ENCODE results near the gene SHISA4. TPM values are rescaled to one million over a fixed set of nuclear protein-coding genes. Genes with fewer than 3 reads are reported as not detected.
A peak's percentile ranks its signal among the peaks of the same experiment; 100 is the strongest.
"Not testable (repeated sequence)": the region's sequence is repeated elsewhere in the genome, so short reads cannot be mapped to it uniquely, and the experiment has no call there.

SHISA4 gene
- total RNA-seq, 1 experiment from 2014 or later: 31.9 TPM

DNA sequence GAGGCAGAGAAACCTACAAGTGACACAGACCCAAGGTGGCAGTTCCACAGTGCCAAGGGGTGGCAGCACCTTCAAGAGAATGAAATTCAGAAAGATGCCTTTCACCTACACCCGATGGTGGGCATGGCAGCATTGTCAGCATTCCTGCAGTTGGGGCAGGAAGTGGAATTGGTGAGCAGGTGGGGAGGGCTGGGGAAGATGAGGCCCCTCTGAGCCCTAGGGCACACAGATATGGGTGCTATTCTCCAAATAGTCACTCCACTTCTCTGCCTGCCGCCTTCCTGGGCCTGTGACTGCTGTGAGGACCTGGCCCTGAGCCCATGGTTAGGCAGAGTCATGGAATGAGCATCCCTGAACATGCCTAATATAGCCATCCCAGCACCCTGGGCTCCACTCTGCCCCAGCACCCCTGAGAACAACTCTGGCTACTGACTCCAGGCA is 8.3 kb downstream of the SHISA4 start:
- H3K27me3 ChIP-seq (replicated peaks): no peaks in the 10 kb centered on the region
- peaks cover 31% of the 10 kb centered on the region for H3K4me1 ChIP-seq (replicated peaks)
- H3K36me3 ChIP-seq: no peaks in the 10 kb centered on the region
- no peak overlapping the region for H3K27ac ChIP-seq
- no peaks in the 10 kb centered on the region for H3K9me3 ChIP-seq (replicated peaks)
- no peak overlapping the region for H3K4me3 ChIP-seq
- DNase-seq (ENCODE audit: low read depth in 1 of 2, low spot score in 2 of 2): no peak

DNA sequence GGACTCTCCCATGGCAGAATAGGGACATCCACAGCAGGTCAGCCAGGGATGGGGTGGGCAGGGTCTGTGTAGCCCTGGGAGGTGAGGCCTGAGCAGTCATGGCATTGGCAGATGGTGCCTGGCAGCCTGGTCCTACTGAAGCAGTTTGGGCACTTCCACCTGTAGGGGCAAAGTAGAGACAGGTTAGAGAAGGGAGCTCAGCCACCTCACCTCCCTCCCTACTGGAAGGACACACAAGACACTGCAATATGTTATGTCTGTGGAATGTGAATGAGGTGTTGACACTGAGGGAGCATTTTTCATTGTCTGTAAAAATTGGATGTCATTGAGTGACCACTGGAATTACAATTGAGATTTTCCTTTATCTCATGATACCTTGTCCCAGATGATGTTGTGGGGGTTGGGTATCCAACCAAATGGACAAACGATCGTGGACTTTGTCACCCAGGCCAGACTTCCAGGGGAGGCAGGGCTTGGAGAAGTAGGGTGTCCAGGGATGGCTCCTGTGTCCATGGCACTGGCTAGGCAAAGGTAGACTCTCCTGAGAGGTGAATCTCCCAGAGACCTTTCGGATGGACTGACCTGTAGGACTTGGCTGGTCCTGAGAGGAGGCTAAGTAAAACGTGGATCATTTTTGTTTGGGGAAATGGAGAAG is 9.7 kb downstream of the SHISA4 start:
- Histone ChIP-seq H3K4me1 (replicated peaks) (peaks cover 41% of the 10 kb centered on the region), H3K4me3 (no peak overlapping the region)
- no peak for DNase-seq (ENCODE audit: low read depth in 1 of 2, low spot score in 2 of 2)

DNA sequence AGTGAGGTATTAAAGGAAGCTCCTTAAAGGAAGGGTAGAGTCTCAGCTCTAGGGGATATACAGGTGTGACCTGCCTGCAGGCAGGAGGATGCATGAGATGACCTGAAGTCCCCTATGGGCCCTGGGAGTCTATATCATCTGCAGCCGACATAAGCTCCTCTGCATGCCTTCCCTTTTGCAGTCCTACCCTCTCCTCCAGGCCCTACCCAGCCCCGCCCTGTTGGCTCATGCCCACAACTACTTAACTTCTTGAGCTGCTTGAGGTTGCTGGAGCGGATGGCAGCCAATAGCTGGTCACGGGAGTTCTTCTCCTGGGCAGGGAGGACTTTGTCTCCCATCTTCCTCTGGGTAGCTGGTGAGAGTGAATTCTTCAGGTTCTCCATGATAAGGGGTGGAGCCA is 10.3 kb downstream of the SHISA4 start:
- Histone ChIP-seq H3K36me3 (no peaks in the 10 kb centered on the region), H3K27me3 (replicated peaks) (no peaks in the 10 kb centered on the region), H3K9me3 (replicated peaks) (no peaks in the 10 kb centered on the region), H3K4me1 (replicated peaks) (peaks cover 41% of the 10 kb centered on the region), H3K4me3 (no peak overlapping the region), H3K27ac (no peak overlapping the region)
- no peak for DNase-seq (ENCODE audit: low read depth in 1 of 2, low spot score in 2 of 2)

More for the DNA sequence above, 9.7 kb downstream of the SHISA4 start:
- Histone ChIP-seq H3K27me3 (replicated peaks) (no peaks in the 10 kb centered on the region), H3K36me3 (no peaks in the 10 kb centered on the region), H3K27ac (no peak overlapping the region), H3K9me3 (replicated peaks) (no peaks in the 10 kb centered on the region)

DNA sequence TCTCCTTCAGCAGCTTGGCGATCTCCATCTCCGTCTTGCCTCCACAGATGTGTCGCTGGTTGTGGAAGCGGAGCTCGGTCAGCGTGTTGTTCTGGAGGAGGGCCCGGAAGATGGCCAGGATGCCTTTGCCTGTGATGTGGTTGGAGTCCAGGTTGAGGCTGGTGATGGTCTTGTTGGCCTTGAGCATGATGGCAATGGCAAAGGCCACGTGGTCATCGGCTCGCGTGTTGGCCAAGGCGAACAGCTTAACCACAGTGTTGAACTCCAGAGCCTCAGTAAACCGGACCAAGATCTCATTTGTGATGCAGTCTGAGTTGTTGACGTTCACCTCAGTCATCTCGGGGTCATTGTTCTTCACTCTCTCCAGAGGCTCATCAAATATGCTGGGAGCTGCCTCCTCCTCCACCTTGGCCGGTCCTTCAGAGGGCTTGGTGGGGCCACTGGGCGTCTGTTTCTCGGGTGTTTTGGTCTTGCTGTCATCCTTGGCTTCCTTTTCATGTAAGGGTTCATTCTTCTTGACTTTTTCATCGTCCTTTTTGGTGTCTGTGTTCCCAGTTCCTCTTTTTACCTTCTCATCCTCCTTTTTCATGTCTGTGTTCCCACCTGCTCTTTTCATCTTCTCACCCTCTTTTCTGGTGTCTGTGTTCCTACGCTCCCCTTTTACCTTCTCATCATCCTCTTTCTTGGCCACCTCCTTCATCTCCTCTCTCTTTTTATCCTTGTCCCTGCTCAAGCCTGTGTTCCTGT is 11.2 kb downstream of the SHISA4 start:
- no peaks in the 10 kb centered on the region for H3K36me3 ChIP-seq
- no peaks in the 10 kb centered on the region for H3K9me3 ChIP-seq (replicated peaks)
- no peaks in the 10 kb centered on the region for H3K27me3 ChIP-seq (replicated peaks)
- no peak overlapping the region for H3K4me3 ChIP-seq
- DNase-seq (ENCODE audit: low read depth in 1 of 2, low spot score in 2 of 2): no peak
- peaks cover 45% of the 10 kb centered on the region for H3K4me1 ChIP-seq (replicated peaks)
- no peak overlapping the region for H3K27ac ChIP-seq

DNA sequence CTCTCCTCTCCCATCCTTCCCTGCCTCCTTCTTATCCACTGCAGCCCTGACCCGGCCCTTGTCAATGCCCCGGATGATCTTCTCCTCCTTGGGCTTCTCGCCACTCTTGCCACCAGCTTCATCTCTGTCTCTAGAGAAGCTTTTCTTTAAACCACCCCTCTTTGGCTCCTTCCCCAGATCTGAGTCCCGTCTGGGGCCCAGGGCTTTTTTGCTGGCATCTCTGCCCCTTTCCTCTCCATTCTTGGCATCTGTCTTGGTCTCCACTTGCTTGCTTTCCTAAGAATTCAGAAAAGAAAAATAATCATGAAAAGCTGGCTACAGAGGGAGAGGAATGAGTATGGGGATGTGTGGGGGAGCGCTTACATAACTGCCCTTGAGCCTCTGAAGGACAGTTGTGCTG is 11.8 kb downstream of the SHISA4 start:
- Histone ChIP-seq H3K36me3 (no peaks in the 10 kb centered on the region), H3K27me3 (replicated peaks) (no peaks in the 10 kb centered on the region), H3K27ac (no peak overlapping the region), H3K4me3 (no peak overlapping the region), H3K9me3 (replicated peaks) (no peaks in the 10 kb centered on the region), H3K4me1 (replicated peaks) (peaks cover 51% of the 10 kb centered on the region)
- no peak for DNase-seq (ENCODE audit: low read depth in 1 of 2, low spot score in 2 of 2)

DNA sequence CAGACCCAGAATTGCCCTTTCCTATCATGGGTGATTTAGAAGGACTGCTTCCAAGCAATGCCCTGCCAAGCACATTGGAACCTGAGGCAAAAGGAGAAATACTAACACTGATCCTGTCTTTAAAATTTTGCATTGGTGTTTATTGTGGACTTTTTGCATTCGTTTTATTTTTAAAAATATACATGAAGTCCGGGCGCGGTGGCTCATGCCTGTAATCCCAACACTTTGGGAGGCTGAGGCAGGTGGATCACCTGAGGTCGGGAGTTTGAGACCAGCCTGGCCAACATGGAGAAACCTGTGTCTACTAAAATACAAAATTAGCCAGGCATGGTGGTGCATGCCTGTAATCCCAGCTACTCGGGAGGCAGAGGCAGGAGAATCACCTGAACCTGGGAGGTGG is 12.3 kb downstream of the SHISA4 start:
- peaks cover 52% of the 10 kb centered on the region for H3K4me1 ChIP-seq (replicated peaks)
- H3K4me3 ChIP-seq; H3K27ac ChIP-seq; H3K9me3 ChIP-seq (replicated peaks); H3K36me3 ChIP-seq; H3K27me3 ChIP-seq (replicated peaks); DNase-seq (ENCODE audit: low read depth in 1 of 2, low spot score in 2 of 2): not testable (repeated sequence)

DNA sequence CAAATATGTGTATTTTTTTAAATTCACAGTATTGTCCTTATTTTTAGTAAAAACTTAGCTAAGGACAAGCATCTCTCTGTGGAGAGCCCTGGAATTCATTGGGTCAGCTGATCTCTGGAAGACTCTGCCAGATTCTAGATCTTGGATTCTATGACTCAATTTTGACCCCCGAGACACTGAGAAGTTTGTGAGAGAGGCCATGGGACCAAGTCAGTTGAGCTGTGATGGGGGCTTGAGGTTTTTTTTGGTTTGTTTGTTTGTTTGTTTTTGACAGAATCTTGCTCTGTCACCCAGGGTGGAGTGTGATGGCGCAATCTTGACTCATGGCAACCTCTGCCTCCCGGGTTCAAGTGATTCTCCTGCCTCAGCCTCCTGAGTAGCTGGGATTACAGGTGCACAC is 13.5 kb downstream of the SHISA4 start:
- Histone ChIP-seq H3K4me1 (replicated peaks) (peaks cover 53% of the 10 kb centered on the region), H3K27me3 (replicated peaks) (no peaks in the 10 kb centered on the region), H3K9me3 (replicated peaks) (no peaks in the 10 kb centered on the region), H3K4me3 (no peak overlapping the region), H3K36me3 (no peaks in the 10 kb centered on the region), H3K27ac (no peak overlapping the region)
- DNase-seq (ENCODE audit: low read depth in 1 of 2, low spot score in 2 of 2): no peak

DNA sequence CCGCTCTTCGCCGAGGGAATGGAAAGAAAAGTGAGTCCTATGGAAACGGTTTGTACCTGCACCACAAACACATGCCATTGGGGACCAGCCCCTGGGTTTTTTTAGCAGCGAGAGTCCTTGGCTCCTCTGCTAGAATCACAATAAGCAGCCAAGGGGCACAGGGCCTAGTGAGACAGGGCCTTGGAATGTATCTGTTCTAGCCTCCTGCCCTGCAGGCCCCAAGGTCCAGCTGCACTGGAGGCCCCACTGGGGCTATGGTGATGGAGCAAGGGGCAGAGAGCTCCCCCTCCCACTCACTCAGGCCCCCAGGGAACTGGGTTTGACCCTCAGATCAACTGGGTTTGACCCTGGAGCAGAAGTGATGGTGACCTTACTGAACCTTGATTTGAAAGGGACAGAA is 14.4 kb downstream of the SHISA4 start:
- no peaks in the 10 kb centered on the region for H3K36me3 ChIP-seq
- no peak overlapping the region for H3K4me3 ChIP-seq
- peak overlapping the region; percentile 64 for H3K27ac ChIP-seq
- no peak for DNase-seq (ENCODE audit: low read depth in 1 of 2, low spot score in 2 of 2)
- H3K27me3 ChIP-seq (replicated peaks): no peaks in the 10 kb centered on the region
- H3K4me1 ChIP-seq (replicated peaks): peaks cover 53% of the 10 kb centered on the region
- no peaks in the 10 kb centered on the region for H3K9me3 ChIP-seq (replicated peaks)

DNA sequence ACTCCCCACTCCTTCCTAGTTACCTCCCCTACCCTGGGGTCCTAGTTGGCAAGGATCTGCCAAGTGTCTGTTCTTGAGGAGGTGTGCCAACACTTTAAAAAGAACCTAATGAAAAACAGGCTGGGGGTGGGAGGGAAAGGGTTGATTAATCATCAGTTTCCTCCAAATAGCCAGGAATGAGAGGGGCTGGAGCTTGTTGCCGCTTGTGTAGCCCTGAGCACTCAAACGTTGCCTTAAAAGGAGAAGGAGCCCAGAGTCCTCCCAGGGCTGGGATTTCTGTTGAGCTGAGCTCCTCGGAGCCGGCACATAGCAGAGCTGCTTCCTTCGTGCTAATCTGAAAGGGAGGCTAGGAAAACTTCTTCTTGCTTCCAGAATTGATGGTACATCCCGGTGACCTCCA is 15.9 kb downstream of the SHISA4 start:
- Histone ChIP-seq H3K9me3 (replicated peaks) (no peaks in the 10 kb centered on the region), H3K36me3 (no peaks in the 10 kb centered on the region), H3K27ac (peak overlapping the region; percentile 64), H3K4me3 (no peak overlapping the region), H3K4me1 (replicated peaks) (peaks cover 53% of the 10 kb centered on the region), H3K27me3 (replicated peaks) (no peaks in the 10 kb centered on the region)
- DNase-seq (ENCODE audit: low read depth in 1 of 2, low spot score in 2 of 2): peak; percentile 70 to 78

DNA sequence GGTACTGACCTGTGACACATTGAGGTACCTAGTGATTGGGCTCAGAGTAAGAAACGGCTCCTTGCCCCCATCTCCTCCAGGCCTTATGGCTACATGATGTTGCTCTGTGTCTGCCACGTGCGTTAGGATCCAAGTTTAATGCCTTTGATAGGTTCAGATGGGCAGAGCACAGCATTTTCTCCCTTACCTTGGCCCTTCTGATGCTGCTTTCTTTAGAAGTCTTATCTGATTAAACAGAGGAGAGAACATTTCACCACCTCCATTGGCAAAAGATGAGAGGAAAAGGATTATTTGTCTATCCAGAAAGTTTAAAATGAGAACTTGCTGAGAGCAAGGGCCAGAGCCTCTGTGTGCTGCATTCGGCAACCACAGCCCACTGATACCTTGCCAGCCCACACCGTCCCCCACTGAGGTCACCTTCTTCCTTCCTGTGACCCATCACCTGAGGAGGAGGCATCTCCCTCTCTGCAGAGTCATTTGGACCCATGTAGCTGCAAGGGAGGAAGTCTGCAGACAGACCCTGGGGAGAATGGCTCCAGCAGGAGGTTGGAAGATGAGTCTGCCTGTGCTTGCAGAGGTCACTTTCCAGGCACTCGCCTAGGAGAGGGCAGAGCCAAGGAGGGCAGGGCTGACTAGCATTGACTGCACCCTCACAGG is 16.7 kb downstream of the SHISA4 start:
- no peaks in the 10 kb centered on the region for H3K9me3 ChIP-seq (replicated peaks)
- no peaks in the 10 kb centered on the region for H3K36me3 ChIP-seq
- no peaks in the 10 kb centered on the region for H3K27me3 ChIP-seq (replicated peaks)
- no peak overlapping the region for H3K4me3 ChIP-seq
- no peak for DNase-seq (ENCODE audit: low read depth in 1 of 2, low spot score in 2 of 2)
- peak overlapping the region; percentile 64 for H3K27ac ChIP-seq
- H3K4me1 ChIP-seq (replicated peaks): peaks cover 53% of the 10 kb centered on the region

DNA sequence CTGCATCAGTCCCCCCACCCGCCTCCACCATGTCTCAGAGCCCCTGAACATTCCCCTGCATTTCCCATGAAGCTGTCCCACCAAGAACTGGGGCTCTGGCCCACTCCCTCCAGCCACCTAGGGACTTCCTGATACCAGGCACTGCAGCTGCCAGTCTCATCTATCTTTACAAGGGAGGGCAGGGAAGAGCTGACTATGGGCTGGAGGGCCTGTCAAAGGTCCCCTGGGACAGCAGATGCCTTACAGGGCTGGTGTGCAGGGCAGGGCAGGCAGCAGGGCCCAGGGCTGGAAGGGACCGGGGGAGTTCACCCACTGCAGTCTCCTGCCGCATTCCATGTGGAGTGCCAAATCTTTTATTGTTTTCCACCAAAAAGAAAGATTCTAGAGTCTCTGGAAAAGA is 17.6 kb downstream of the SHISA4 start:
- Histone ChIP-seq H3K4me1 (replicated peaks) (peaks cover 53% of the 10 kb centered on the region), H3K9me3 (replicated peaks) (no peaks in the 10 kb centered on the region), H3K27ac (peak overlapping the region; percentile 9; the same call in 1 of the 2 replicates), H3K4me3 (no peak overlapping the region), H3K36me3 (no peaks in the 10 kb centered on the region), H3K27me3 (replicated peaks) (no peaks in the 10 kb centered on the region)
- no peak for DNase-seq (ENCODE audit: low read depth in 1 of 2, low spot score in 2 of 2)

DNA sequence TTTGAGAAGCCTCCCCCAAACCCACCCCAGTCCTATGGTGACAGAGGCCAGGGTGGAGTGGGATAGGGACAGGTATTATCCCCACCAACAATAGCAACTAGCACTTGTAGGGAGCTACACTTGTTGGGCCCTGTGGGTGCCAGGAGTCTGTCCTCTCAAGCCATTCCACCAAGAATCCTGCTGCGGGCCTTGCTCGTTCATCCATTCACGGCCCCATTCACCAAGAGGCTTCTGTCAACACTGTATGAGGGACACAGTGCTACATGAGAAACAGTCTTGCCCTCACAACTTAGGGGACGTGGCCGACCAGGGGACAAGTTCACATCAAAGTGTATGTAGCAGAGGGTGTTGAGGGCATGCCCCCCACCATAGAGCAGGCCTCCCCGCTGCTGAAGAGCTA is 18.9 kb downstream of the SHISA4 start:
- H3K36me3 ChIP-seq: no peaks in the 10 kb centered on the region
- no peaks in the 10 kb centered on the region for H3K9me3 ChIP-seq (replicated peaks)
- H3K4me1 ChIP-seq (replicated peaks): peaks cover 46% of the 10 kb centered on the region
- no peak overlapping the region for H3K4me3 ChIP-seq
- no peaks in the 10 kb centered on the region for H3K27me3 ChIP-seq (replicated peaks)
- no peak for DNase-seq (ENCODE audit: low read depth in 1 of 2, low spot score in 2 of 2)
- H3K27ac ChIP-seq: no peak overlapping the region

DNA sequence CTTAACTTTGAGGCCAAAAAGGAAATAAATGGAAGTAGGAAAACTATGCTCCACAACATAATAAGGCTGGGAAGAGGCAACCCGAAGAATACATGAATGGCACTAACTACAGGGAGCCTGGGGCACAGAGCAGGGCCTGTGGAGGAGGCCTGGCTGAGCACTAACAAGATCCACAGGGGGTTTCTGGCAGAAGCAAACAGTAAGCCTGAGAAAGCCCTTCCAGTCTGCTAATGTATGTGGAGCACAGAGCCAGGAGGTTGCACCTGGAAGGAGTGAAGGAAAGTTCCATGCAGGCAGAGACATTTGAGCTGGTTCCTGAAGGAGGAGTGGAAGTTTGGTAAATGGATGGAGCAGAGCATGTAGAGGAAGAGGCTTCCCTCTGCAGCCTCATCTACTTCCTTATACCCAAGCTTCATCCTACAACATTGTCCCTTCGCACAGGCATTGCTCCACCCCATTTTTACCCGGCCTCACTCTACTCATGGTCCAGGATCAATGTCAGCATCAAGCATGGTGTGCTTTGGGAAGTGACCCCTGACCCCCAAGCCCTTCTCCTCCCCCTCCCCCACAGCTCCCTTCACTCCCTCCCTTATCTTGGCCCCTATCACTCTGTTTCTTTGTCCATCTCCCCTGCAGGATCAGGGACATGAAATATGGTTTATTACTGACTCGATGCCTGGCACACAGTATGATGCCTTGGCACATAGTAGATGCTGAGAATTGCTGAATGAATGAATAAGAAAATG is 23.3 kb downstream of the SHISA4 start:
- H3K27me3 ChIP-seq (replicated peaks): no peaks in the 10 kb centered on the region
- no peak overlapping the region for H3K4me3 ChIP-seq
- no peaks in the 10 kb centered on the region for H3K36me3 ChIP-seq
- H3K27ac ChIP-seq: no peak overlapping the region
- H3K4me1 ChIP-seq (replicated peaks): peaks cover 21% of the 10 kb centered on the region
- H3K9me3 ChIP-seq (replicated peaks): no peaks in the 10 kb centered on the region
- no peak for DNase-seq (ENCODE audit: low read depth in 1 of 2, low spot score in 2 of 2)

DNA sequence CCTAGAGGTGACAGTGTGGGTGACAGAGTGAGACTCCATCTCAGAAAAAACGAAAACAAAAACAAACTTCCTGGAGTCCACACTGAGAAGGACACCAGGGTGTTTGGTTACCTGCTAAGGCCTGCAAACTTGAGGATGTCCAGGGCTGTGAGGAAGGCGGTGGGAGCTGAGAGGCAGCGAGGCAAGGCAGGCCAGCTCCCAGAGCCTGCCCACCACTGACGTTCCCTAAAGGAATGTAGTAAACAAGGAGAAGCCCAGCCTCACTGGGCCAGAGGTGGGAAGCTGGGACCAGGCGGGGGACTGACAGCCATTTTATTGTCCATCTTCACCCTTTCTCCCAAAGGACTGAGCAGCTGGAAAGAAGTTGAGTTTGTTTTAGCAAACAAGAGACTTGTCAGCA is 24.1 kb downstream of the SHISA4 start:
- H3K4me1 ChIP-seq (replicated peaks): peaks cover 27% of the 10 kb centered on the region

More for the DNA sequence above, 24.1 kb downstream of the SHISA4 start:
- Histone ChIP-seq H3K36me3 (no peaks in the 10 kb centered on the region), H3K9me3 (replicated peaks) (no peaks in the 10 kb centered on the region), H3K27me3 (replicated peaks) (no peaks in the 10 kb centered on the region), H3K27ac (no peak overlapping the region), H3K4me3 (no peak overlapping the region)
- DNase-seq (ENCODE audit: low read depth in 1 of 2, low spot score in 2 of 2): no peak

All from SJSA1 (cell line).